ENCODE results near the gene C1orf105.

GRCh38 chr1:172382406-172382805, 38.1 kb upstream of the C1orf105 start:
- TF ChIP-seq CTCF (conservative IDR thresholded peaks at IDR 0.05) (no peak), ZFX (IDR thresholded peaks at IDR 0.05) (no peak)
